Parathyroid adenoma (tissue), 2 donors: ENCODE results near the gene MCAT.

Experiments used
- H2AFZ ChIP-seq: fragments of 300-600 bp; sonication (generic); one replicate; pipeline ENCODE4 v1.7.0; 2017; ENCODE audit warnings: antibody characterized with exemption, mild to moderate bottlenecking
- H3K27ac ChIP-seq: fragments of 300-600 bp; sonication (generic); one replicate; pipeline ENCODE4 v1.7.0; 2017
- H3K27me3 ChIP-seq: fragments of 300-600 bp; sonication (generic); one replicate; pipeline ENCODE4 v1.7.0; 2017; ENCODE audit warnings: low read length; ENCODE audit not compliant: control insufficient read depth, insufficient read depth
- H3K36me3 ChIP-seq: fragments of 300-600 bp; sonication (generic); one replicate; pipeline ENCODE4 v1.7.0; 2017; ENCODE audit warnings: low read length; ENCODE audit not compliant: control insufficient read depth, insufficient read depth
- H3K4me1 ChIP-seq: fragments of 300-600 bp; sonication (generic); one replicate; pipeline ENCODE4 v1.7.0; 2017; ENCODE audit warnings: control low read depth
- H3K4me2 ChIP-seq: fragments of 300-600 bp; sonication (generic); one replicate; pipeline ENCODE4 v1.7.0; 2017; ENCODE audit warnings: low read length
- H3K4me3 ChIP-seq: fragments of 300-600 bp; sonication (generic); one replicate; pipeline ENCODE4 v1.7.0; 2017; ENCODE audit warnings: low read depth, low read length
- H3K79me2 ChIP-seq: fragments of 300-600 bp; sonication (generic); one replicate; pipeline ENCODE4 v1.7.0; 2017; ENCODE audit warnings: control low read depth
- H3K9ac ChIP-seq: fragments of 300-600 bp; sonication (generic); one replicate; pipeline ENCODE4 v1.7.0; 2017; ENCODE audit warnings: mild to moderate bottlenecking
- H3K9me3 ChIP-seq: fragments of 300-600 bp; sonication (generic); one replicate; pipeline ENCODE4 v1.7.0; 2017; ENCODE audit warnings: low read length; ENCODE audit not compliant: control insufficient read depth
- CTCF ChIP-seq: fragments of 300-600 bp; sonication (generic); IDR thresholded peaks from one replicate; pipeline ENCODE4 v1.7.0; 2017; ENCODE audit warnings: antibody characterized with exemption, mild to moderate bottlenecking
- donor health status: primary hyperparathyroidism.

MCAT gene

DNA sequence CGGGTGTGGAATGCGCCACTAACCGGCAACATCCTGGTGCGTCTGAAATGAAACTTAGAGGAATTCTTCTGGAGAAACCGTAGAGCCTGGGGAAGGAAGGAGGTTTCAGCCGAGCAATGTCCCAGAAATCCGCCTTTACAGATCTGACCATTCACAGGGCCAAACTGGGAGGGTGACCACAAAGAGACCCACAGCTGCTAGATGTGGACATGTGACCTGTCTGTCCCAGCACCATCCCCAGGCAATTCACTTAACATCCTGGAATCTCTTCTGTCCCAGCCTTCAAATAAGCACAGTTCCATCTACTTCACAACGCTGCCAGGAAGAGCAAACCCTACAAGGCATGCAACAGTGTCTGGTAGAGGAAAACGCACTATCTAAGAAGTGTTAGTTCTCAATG, 9.8 kb downstream of the MCAT start:
- Histone ChIP-seq H3K79me2 (no peaks in the 10 kb centered on the region), H3K27me3 (no peaks in the 10 kb centered on the region), H2AFZ (no peak overlapping the region), H3K27ac (no peak overlapping the region), H3K4me3 (no peak overlapping the region), H3K36me3 (no peaks in the 10 kb centered on the region), H3K4me2 (no peak overlapping the region), H3K4me1 (no peaks in the 10 kb centered on the region), H3K9ac (no peak overlapping the region), H3K9me3 (no peaks in the 10 kb centered on the region)
- TF ChIP-seq CTCF, result no peak

GRCh38 chr22:43131773-43132501, 11.3 kb downstream of the MCAT start:
- Histone ChIP-seq H3K4me3 (no peak overlapping the region), H3K4me1 (no peaks in the 10 kb centered on the region)

GRCh38 chr22:43129426-43130425, 13.5 kb downstream of the MCAT start:
- no peak overlapping the region for H2AFZ ChIP-seq
- H3K4me3 ChIP-seq, result no peak overlapping the region
- H3K36me3 ChIP-seq, result no peaks in the 10 kb centered on the region
- no peak overlapping the region for H3K27ac ChIP-seq
- no peak overlapping the region for H3K4me2 ChIP-seq
- H3K9ac ChIP-seq, result no peak overlapping the region
- H3K9me3 ChIP-seq, result no peaks in the 10 kb centered on the region
- H3K79me2 ChIP-seq, result no peaks in the 10 kb centered on the region
- H3K4me1 ChIP-seq, result no peaks in the 10 kb centered on the region
- no peak for TF ChIP-seq CTCF
- no peaks in the 10 kb centered on the region for H3K27me3 ChIP-seq

More at GRCh38 chr22:43131773-43132501, 11.3 kb downstream of the MCAT start:
- Histone ChIP-seq H3K9ac (no peak overlapping the region), H3K4me2 (no peak overlapping the region), H3K27me3 (no peaks in the 10 kb centered on the region), H2AFZ (no peak overlapping the region), H3K79me2 (no peaks in the 10 kb centered on the region), H3K9me3 (no peaks in the 10 kb centered on the region), H3K36me3 (no peaks in the 10 kb centered on the region), H3K27ac (no peak overlapping the region)
- no peak for TF ChIP-seq CTCF

DNA sequence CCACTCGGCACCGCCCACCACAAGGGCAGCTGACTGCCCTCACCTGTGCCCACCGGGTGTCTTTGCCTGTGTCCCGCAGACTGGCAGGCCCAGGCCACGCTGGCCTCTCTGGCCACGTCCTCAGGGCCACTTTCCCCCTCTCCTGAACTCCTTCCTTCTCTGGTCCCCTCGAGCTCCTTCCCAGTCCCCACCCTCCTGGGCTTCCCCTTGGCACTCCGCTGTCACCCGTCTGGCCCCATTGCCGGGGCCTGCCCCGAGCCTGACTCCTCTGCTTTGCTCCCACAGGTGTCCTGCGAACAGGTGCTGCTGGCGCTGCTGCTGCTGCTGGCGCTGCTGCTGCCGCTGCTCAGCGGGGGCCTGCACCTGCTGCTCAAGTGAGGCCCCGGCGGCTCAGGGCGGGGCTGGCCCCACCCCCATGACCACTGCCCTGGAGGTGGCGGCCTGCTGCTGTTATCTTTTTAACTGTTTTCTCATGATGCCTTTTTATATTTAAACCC, 14.2 kb downstream of the MCAT start:
- no peaks in the 10 kb centered on the region for H3K27me3 ChIP-seq
- no peak overlapping the region for H3K4me2 ChIP-seq
- H3K79me2 ChIP-seq, result no peaks in the 10 kb centered on the region
- no peaks in the 10 kb centered on the region for H3K9me3 ChIP-seq
- no peak overlapping the region for H2AFZ ChIP-seq
- no peaks in the 10 kb centered on the region for H3K36me3 ChIP-seq
- no peak overlapping the region for H3K4me3 ChIP-seq
- H3K9ac ChIP-seq, result no peak overlapping the region
- no peak overlapping the region for H3K27ac ChIP-seq
- H3K4me1 ChIP-seq, result no peaks in the 10 kb centered on the region
- TF ChIP-seq CTCF, result no peak
